Activated naive CD4-positive, alpha-beta T cell treated with anti-CD3 and anti-CD28 coated beads, Interleukin-2, amount 10 ng/mL, durations not matched to agents 7 days and 5 days (primary cell): ENCODE data around the gene SCAPER.

ENCODE experiments used
- CTCF ChIA-PET: fragments of 350-600 bp; sonication (Branson Sonifier 250); formaldehyde crosslinking; loops from one replicate; lab custom pipeline; 2021; ENCODE audit warnings: antibody characterized with exemption; lab: Charles Lee
- DNase-seq: peaks from one replicate; pipeline ENCODE4 v3.0.0-alpha.2; 2020
- H3K27ac Mint-ChIP-seq: one replicate; pipeline ENCODE4 v1.8.0; 2021; ENCODE audit warnings: mild to moderate bottlenecking, moderate library complexity, mixed read lengths
- H3K27me3 Mint-ChIP-seq: one replicate; pipeline ENCODE4 v1.8.0; 2021; ENCODE audit warnings: mild to moderate bottlenecking, mixed read lengths
- H3K36me3 Mint-ChIP-seq: one replicate; pipeline ENCODE4 v1.8.0; 2021; ENCODE audit warnings: mixed read lengths
- H3K4me1 Mint-ChIP-seq: one replicate; pipeline ENCODE4 v1.8.0; 2021; ENCODE audit warnings: mixed read lengths
- H3K4me3 Mint-ChIP-seq: one replicate; pipeline ENCODE4 v1.8.0; 2021; ENCODE audit warnings: mild to moderate bottlenecking, moderate library complexity, mixed read lengths
- H3K9me3 Mint-ChIP-seq: one replicate; pipeline ENCODE4 v1.8.0; 2021; ENCODE audit warnings: mixed read lengths

SCAPER gene

DNA sequence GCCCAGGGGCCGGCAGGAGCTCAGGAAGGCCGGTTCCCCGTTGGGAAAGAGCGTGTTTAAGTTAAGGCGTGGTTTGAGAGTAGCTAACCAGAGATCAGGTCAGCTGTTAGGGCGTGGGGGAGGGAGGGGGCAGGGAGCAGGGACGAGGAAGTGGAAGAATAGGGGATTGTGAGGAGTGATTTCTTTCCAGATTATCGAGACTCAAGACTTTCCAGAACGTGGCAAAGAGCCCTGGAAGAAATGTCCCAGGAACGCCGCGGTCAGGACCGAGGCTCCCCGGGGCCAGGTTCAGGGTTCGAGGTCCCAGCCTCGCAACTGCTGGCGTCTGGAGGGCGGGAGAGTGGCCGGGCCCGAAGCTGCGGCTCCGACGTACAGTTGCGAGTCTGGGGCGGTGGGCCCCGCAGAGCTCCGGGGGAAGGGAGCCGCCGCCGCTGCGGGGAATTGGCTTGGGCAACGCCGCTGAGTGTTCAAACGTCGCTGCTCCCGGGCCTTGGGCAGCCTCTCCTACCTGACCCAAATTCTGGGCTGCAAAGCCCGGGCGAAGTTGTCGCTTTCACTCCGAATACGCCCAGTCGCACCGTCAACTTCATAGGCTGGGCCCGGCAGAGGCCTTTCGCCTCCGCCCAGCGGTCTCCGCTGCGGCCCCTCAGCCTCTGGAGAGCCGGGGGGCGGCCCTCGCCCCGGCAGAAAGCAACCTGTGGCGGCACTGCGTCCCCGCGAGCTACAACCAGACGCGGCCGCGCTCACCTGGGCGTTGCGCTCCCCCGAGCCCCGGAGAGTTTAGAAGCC is 559.1 kb downstream of the SCAPER start:
- Mint-ChIP-seq H3K36me3 (peaks cover 16% of the 10 kb centered on the region), H3K4me3 (peak overlapping the region; percentile 53), H3K9me3 (no peaks in the 10 kb centered on the region), H3K27ac (no peak overlapping the region), H3K4me1 (peaks cover 31% of the 10 kb centered on the region), H3K27me3 (peaks cover 80% of the 10 kb centered on the region)
- DNase-seq, result peak; percentile 35
- CTCF ChIA-PET, result interaction anchor here (0.9 to 1.4 kb wide), 2 partner anchors 12 to 111 kb away, joined by 3 read pairs; no protein-coding TSS in a partner anchor

DNA sequence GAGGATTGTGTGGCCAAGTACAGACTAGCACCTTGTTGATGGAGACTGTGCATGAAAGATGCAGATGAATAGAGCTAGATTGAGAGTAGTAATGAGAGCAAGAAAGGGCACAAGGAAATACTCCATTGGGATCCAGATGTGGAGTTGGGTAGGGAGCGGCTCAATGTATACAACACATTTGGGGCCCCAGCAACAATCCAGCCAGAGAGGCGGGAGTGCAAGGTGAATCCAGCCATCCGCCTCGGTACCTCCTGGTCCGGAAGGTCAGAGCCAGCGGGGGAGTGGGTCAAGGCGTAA is 559.6 kb downstream of the SCAPER start:
- peaks cover 86% of the 10 kb centered on the region for H3K27me3 Mint-ChIP-seq
- no peaks in the 10 kb centered on the region for H3K9me3 Mint-ChIP-seq
- peaks cover 16% of the 10 kb centered on the region for H3K36me3 Mint-ChIP-seq
- H3K27ac Mint-ChIP-seq, result no peak overlapping the region
- peak overlapping the region; percentile 53 for H3K4me3 Mint-ChIP-seq
- DNase-seq, result no peak
- peaks cover 36% of the 10 kb centered on the region for H3K4me1 Mint-ChIP-seq
- CTCF ChIA-PET, result no interaction called here

DNA sequence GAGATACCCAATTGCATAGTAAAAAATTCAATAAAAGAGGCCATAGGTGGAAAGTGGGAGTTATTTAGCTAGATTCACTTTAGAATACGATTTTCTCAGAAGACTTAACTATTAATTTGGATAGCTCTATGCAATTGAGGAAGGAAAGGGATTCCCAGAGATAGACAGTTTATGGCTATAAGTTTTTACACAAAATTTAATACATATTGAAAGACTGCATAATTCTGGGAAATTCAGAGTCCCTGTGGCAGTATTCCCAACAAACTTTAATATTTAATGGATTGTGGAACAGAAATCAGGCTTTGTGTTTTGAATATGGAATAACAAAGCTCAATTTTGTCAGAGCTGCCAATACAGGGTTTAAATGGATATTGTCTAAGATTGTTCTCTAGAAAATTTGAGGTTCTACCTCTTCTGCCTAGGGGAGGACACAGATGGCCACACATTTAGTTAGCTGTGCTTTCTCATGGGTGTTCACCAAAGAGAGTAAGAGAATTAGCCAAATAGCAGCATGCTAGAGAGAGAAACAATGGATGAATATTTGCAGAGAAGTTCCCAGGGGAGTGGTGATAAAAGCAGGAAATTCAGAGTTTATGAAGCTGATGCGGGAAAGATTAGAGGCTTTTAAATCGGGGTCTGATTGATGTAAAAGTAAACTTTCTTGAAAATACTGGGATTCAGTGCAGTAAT is 560.1 kb downstream of the SCAPER start:
- no peak for DNase-seq
- Mint-ChIP-seq H3K36me3 (peaks cover 16% of the 10 kb centered on the region), H3K4me1 (peaks cover 41% of the 10 kb centered on the region), H3K4me3 (peak overlapping the region; percentile 53), H3K27ac (no peak overlapping the region), H3K9me3 (no peaks in the 10 kb centered on the region), H3K27me3 (peaks cover 87% of the 10 kb centered on the region)
- CTCF ChIA-PET, result interaction anchor here (1.6 kb wide), 1 partner anchor 11 kb away, joined by 4 read pairs; no protein-coding TSS in a partner anchor

DNA sequence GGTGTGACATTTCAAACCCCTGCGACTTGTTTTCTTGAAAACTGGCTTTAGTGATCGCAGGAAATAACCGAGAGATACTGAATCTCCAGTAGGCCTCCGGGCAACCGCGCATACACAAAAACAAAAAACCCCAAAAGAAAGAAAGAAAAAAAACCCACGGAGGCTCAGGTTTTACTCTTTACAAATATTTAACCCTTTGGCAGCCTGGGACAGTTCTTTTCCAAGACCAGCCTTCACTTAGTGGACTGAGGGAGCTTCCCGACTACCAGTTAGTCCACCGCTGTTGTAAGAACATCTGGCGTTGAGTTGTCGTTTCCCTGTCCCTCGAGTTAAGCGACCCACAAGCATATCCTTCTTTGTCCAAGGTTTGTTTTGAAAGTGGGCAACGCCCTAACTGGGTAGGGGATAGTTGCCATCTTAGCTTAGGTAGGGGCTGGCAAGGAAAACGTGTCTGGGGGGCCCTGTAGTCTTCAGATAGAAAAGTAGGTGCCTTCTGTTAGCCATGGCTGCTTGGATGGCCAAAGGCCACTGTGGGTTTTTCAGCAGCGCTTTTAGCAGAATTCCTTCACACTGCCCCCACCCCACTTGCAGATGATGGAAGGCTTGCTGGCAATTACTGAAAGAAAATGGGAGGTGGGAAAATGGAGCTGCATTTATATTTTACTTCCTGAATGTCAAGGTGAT is 561.7 kb downstream of the SCAPER start:
- no peak for DNase-seq

DNA sequence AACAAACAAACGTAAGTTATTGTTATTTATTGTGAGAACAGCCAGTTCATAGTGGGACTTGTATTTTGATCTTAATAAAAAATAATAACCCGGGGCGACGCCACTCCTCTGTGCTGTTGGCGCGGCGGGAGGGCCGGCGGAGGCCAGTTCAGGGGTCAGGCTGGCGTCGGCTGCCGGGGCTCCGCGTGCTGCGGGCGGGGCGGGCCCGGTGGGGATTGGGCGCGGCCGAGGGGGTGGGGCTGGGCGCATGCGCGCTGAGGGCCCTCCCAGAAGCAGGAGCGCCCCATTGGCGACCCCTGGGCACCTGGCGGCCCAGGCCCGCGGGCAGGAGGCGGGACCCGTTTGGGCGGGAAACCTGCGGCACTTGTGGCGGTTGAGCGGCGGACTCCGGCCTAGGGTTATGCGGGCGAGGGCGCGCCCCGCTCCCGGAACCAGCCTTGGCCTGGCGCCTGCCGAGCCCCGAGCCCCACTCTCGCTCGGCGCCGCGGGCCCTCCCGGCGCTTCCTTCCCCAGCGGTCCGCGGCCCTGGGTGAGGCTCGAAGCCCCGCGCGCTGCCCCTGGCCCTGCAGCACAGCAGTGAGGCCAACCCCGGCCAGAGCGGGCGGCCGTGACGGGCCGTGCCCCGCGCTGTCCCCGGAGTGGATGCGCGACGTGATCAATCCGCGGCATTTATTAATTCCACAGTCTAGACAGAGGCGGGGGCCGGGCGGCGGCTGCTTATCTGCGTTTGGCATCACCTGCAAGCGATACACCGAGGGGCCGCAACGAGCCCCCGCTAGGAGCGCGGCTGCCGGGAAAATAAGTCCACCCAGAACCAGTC is 562.5 kb downstream of the SCAPER start:
- Mint-ChIP-seq H3K4me1 (peaks cover 55% of the 10 kb centered on the region), H3K4me3 (peak overlapping the region; percentile 54), H3K36me3 (peaks cover 4% of the 10 kb centered on the region), H3K27me3 (peaks cover 97% of the 10 kb centered on the region), H3K27ac (peak overlapping the region; percentile 73), H3K9me3 (no peaks in the 10 kb centered on the region)
- DNase-seq, result no peak
- CTCF ChIA-PET, result no interaction called here

More for the DNA sequence above, 561.7 kb downstream of the SCAPER start:
- CTCF ChIA-PET, result interaction anchor here (1.6 kb wide), 1 partner anchor 10 kb away, joined by 4 read pairs; no protein-coding TSS in a partner anchor
- Mint-ChIP-seq H3K36me3 (peaks cover 12% of the 10 kb centered on the region), H3K4me1 (peaks cover 55% of the 10 kb centered on the region), H3K27ac (peak overlapping the region; percentile 49), H3K9me3 (no peaks in the 10 kb centered on the region), H3K4me3 (no peak overlapping the region), H3K27me3 (peaks cover 97% of the 10 kb centered on the region)

DNA sequence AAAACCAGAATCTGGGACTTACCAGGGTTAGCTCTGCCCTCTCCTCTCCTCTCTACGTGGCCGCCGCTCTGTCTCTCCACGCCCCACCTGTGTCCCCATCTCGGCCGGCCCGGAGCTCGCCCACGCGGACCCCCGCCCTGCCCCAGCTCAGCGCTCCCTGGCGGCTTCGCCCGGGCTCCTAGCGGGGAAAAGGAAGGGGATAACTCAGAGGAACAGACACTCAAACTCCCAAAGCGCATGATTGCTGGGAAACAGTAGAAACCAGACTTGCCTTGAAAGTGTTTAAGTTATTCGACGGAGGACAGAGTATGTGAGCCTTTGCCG is 563.1 kb downstream of the SCAPER start:
- Mint-ChIP-seq H3K4me3 (peak overlapping the region; percentile 54), H3K4me1 (peaks cover 59% of the 10 kb centered on the region), H3K36me3 (peaks cover 3% of the 10 kb centered on the region), H3K9me3 (no peaks in the 10 kb centered on the region), H3K27me3 (peaks cover 97% of the 10 kb centered on the region), H3K27ac (peak overlapping the region; percentile 73)
- DNase-seq, result no peak
- CTCF ChIA-PET, result no interaction called here

DNA sequence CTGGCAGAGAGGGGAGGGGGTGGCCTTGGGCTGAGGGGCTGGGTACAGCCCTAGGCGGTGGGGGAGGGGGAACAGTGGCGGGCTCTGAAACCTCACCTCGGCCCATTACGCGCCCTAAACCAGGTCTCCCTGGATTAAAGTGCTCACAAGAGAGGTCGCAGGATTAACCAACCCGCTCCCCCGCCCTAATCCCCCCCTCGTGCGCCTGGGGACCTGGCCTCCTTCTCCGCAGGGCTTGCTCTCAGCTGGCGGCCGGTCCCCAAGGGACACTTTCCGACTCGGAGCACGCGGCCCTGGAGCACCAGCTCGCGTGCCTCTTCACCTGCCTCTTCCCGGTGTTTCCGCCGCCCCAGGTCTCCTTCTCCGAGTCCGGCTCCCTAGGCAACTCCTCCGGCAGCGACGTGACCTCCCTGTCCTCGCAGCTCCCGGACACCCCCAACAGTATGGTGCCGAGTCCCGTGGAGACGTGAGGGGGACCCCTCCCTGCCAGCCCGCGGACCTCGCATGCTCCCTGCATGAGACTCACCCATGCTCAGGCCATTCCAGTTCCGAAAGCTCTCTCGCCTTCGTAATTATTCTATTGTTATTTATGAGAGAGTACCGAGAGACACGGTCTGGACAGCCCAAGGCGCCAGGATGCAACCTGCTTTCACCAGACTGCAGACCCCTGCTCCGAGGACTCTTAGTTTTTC is 563.6 kb downstream of the SCAPER start:
- H3K36me3 Mint-ChIP-seq, result peaks cover 3% of the 10 kb centered on the region
- no peak for DNase-seq
- peak overlapping the region; percentile 73 for H3K27ac Mint-ChIP-seq
- H3K9me3 Mint-ChIP-seq, result no peaks in the 10 kb centered on the region
- peak overlapping the region; percentile 71 for H3K4me3 Mint-ChIP-seq
- peaks cover 64% of the 10 kb centered on the region for H3K4me1 Mint-ChIP-seq
- CTCF ChIA-PET, result no interaction called here
- H3K27me3 Mint-ChIP-seq, result peaks cover 97% of the 10 kb centered on the region

DNA sequence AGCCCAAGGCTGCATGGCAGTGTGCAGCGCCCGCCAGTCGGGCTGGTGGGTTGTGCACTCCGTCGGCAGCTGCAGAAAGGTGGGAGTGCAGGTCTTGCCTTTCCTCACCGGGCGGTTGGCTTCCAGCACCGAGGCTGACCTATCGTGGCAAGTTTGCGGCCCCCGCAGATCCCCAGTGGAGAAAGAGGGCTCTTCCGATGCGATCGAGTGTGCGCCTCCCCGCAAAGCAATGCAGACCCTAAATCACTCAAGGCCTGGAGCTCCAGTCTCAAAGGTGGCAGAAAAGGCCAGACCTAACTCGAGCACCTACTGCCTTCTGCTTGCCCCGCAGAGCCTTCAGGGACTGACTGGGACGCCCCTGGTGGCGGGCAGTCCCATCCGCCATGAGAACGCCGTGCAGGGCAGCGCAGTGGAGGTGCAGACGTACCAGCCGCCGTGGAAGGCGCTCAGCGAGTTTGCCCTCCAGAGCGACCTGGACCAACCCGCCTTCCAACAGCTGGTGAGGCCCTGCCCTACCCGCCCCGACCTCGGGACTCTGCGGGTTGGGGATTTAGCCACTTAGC is 564.3 kb downstream of the SCAPER start:
- Mint-ChIP-seq H3K4me3 (peak overlapping the region; percentile 71), H3K27ac (peak overlapping the region; percentile 28), H3K4me1 (peaks cover 69% of the 10 kb centered on the region), H3K36me3 (peaks cover 3% of the 10 kb centered on the region), H3K27me3 (peaks cover 97% of the 10 kb centered on the region), H3K9me3 (no peaks in the 10 kb centered on the region)
- DNase-seq, result peak; percentile 55
- CTCF ChIA-PET, result no interaction called here

DNA sequence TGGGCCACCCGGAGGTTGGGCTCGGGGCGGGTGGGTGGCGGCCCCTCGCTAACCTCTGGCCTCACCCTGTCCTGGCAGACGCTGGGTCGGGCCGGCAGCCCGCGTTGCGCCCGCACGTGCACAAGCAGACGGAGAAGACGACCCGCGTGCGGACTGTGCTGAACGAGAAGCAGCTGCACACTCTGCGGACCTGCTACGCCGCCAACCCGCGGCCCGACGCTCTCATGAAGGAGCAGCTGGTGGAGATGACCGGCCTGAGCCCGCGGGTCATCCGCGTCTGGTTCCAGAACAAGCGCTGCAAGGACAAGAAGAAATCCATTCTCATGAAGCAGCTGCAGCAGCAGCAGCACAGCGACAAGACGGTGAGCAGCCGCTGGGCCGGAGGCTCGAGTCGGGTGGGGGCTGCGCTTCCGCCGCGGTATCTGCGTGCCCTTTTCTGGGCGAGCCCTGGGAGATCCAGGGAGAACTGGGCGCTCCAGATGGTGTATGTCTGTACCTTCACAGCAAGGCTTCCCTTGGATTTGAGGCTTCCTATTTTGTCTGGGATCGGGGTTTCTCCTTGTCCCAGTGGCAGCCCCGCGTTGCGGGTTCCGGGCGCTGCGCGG is 564.8 kb downstream of the SCAPER start:
- peaks cover 6% of the 10 kb centered on the region for H3K36me3 Mint-ChIP-seq
- CTCF ChIA-PET, result no interaction called here
- peak overlapping the region; percentile 71 for H3K4me3 Mint-ChIP-seq
- H3K27ac Mint-ChIP-seq, result peak overlapping the region; percentile 28
- peaks cover 97% of the 10 kb centered on the region for H3K27me3 Mint-ChIP-seq
- peak; percentile 45 for DNase-seq
- H3K9me3 Mint-ChIP-seq, result no peaks in the 10 kb centered on the region
- peaks cover 69% of the 10 kb centered on the region for H3K4me1 Mint-ChIP-seq

DNA sequence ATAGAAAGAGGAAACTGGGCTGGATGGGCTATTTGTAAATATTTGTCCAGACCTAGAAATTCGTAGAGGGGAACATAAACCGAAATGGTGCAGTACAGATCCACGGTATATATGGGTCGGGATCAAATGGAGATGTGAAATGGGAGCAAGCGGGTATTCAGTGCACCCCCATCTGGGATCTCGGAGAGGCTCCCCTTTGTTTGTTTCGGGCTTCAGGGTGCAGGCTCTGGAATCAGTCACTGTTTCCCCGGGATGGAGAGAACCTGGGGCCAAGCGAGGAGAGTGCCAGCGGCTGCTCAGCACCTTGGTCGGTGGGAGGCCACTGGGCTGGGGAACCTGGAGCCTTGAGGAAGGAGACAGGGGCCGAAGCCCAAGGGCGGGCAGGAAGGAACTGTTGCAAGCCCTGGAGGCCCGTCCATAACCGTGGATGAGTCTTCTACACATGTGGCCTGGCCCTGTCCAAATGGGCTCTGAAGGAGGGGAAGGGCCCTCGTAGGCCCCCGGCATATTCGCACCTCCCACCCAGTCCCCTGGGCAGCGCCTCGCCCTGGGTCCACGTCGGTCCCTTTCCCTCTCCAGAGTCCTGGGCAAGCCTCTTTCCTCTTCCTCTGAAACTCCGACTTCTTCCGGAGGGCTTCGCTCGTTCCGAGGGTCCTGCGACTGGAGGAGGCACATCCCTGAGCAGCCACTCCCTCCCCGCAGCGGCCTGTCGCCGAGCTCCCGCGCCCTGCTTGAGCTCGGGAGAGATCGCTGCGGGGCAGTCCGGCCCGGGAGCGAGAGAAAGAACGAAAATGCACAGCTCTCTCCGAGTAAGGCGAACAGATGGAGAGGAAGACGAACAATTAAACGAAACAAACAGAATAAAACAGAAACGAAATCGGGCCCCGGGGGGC is 565.6 kb downstream of the SCAPER start:
- peaks cover 6% of the 10 kb centered on the region for H3K36me3 Mint-ChIP-seq
- H3K4me1 Mint-ChIP-seq, result peaks cover 74% of the 10 kb centered on the region
- DNase-seq, result no peak
- peaks cover 98% of the 10 kb centered on the region for H3K27me3 Mint-ChIP-seq
- H3K27ac Mint-ChIP-seq, result no peak overlapping the region
- CTCF ChIA-PET, result no interaction called here
- no peaks in the 10 kb centered on the region for H3K9me3 Mint-ChIP-seq
- H3K4me3 Mint-ChIP-seq, result peak overlapping the region; percentile 71

DNA sequence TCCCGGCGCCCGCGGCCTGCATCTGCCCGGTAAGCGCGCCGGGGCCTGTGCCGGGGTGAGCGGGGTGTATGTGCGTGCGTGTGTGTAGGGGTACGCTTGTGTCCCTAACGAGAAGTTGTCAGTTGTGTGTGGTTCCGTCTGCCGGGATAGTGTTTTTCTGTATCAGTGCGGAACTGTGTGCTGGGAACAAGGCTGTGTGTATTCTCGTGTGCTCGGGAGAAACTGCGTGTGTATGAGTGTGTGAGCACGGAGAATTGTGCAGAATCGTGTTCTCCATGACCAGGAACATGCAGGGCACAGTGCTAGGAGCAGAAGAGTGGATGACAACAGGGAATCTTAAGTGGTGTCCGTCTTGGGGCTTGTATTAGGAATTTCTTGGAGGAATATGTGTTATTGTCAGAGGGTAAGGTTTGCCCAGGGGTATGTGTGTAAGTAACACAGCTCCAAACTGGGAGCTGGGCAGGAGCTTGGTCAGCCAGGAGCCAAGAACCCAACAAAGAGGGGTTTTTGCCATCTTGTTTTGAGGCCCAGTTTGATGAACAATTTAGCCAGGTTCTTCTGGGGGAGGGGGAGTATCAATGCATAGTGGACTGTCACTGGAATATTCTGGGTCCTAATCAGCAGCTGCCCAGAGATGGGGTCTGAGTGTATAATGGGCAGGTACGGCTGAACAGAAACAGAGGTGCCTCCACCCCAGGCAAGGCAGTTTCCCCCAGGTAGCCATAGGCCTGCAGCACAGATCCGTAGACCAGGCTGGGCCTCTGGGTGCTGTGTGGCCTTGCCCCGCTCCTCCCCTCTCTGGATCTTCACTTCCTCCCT is 566.4 kb downstream of the SCAPER start:
- no peak for DNase-seq
- CTCF ChIA-PET, result no interaction called here
- Mint-ChIP-seq H3K4me1 (peaks cover 78% of the 10 kb centered on the region), H3K27ac (peak overlapping the region; percentile 11), H3K9me3 (no peaks in the 10 kb centered on the region), H3K4me3 (peak overlapping the region; percentile 40), H3K36me3 (peaks cover 6% of the 10 kb centered on the region), H3K27me3 (peaks cover 97% of the 10 kb centered on the region)
